ENCODE measurements around the gene BEST3. TPM values are rescaled to one million over a fixed set of nuclear protein-coding genes. Genes with fewer than 3 reads are reported as not detected.

BEST3 gene
- total RNA-seq, 4 donors from 2014 or later, result 0.23 TPM; not detected in 3

- no peak overlapping the region for H3K4me3 ChIP-seq
- H3K36me3 ChIP-seq, result no peaks in the 10 kb centered on the region
- TF ChIP-seq EP300 (IDR thresholded peaks at IDR 0.05), result no peak
- no peak for TF ChIP-seq POLR2AphosphoS5 (IDR thresholded peaks at IDR 0.05)
- TF ChIP-seq CTCF (IDR thresholded peaks at IDR 0.05), result peak; percentile 59 to 88 (median 68)
- no peak for TF ChIP-seq POLR2A (IDR thresholded peaks at IDR 0.05)
- H3K27ac ChIP-seq, result no peak overlapping the region
- WGBS, 2 donors (ENCODE audit: low coverage in 1 of 2), result 16 to 63% methylated on average over 2 to 9 of the region's 12 CpGs
- no peaks in the 10 kb centered on the region for H3K9me3 ChIP-seq
- peak; percentile 81 for ATAC-seq
- H3K4me1 ChIP-seq, result no peaks in the 10 kb centered on the region
- no peaks in the 10 kb centered on the region for H3K27me3 ChIP-seq
These were observed 59.6 kb downstream of the BEST3 start for GRCh38 chr12:69639400-69640016.

DNA sequence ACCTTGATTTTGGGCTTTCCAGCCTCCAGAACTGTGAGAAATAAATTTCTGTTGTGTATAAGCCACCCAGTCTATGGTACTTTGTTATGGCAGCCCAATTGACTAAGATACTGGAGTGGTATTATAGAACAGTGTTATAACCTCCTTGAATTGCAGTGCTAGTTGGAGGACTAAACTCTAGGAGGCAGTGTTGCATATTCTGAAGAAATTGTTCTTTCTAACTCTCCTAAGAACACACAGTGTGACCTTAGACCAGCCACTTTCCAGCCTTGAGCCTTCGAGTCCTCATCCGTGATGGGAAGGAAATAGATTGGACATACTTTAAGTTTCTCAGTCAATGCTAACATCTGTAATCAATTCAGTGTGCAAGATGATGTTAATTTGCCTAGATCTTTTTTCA, 66.0 kb downstream of the BEST3 start:
- ATAC-seq, result no peak
- Histone ChIP-seq H3K36me3 (no peaks in the 10 kb centered on the region), H3K27me3 (no peaks in the 10 kb centered on the region), H3K4me3 (no peak overlapping the region), H3K27ac (no peak overlapping the region), H3K9me3 (no peaks in the 10 kb centered on the region), H3K4me1 (no peaks in the 10 kb centered on the region)
- TF ChIP-seq POLR2AphosphoS5 (IDR thresholded peaks at IDR 0.05) (no peak), POLR2A (IDR thresholded peaks at IDR 0.05) (no peak), EP300 (IDR thresholded peaks at IDR 0.05) (no peak), CTCF (IDR thresholded peaks at IDR 0.05) (no peak)
- WGBS, 2 donors (ENCODE audit: low coverage in 1 of 2), result 67 to 90% methylated on average over 2 of the region's 2 CpGs

GRCh38 chr12:69630191-69630590, 68.9 kb downstream of the BEST3 start:
- H3K4me3 ChIP-seq, result no peak overlapping the region
- H3K27ac ChIP-seq, result no peak overlapping the region
- H3K36me3 ChIP-seq, result no peaks in the 10 kb centered on the region
- no peaks in the 10 kb centered on the region for H3K4me1 ChIP-seq
- 80 to 91% methylated on average over 2 to 4 of the region's 6 CpGs for WGBS, 2 donors (ENCODE audit: low coverage in 1 of 2)
- H3K9me3 ChIP-seq, result no peaks in the 10 kb centered on the region
- no peaks in the 10 kb centered on the region for H3K27me3 ChIP-seq
- no peak for ATAC-seq
- TF ChIP-seq CTCF (IDR thresholded peaks at IDR 0.05) (no peak), POLR2AphosphoS5 (IDR thresholded peaks at IDR 0.05) (no peak), EP300 (IDR thresholded peaks at IDR 0.05) (no peak), POLR2A (IDR thresholded peaks at IDR 0.05) (no peak)

DNA sequence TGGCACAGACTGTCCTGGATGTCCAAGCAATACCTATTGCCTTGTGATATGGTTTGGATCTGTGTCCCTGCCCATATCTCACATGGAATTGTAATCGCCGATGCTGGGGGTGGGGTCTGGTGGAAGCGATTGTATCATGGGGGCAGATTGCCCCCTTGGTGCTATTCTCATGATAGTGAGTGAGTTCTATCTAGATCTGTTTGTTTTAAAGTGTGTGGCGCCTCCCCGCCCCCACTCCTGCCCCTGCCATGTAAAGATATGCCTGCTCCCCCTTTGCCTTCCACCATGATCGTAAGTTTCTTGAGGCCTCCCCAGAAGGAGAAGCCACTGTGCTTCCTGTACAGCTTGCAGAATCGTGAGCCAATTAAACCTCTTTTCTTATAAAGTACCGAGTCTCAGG, 71.6 kb downstream of the BEST3 start:
- no peak for TF ChIP-seq POLR2AphosphoS5 (IDR thresholded peaks at IDR 0.05)
- TF ChIP-seq POLR2A (IDR thresholded peaks at IDR 0.05), result no peak
- no peak for TF ChIP-seq CTCF (IDR thresholded peaks at IDR 0.05)
- TF ChIP-seq EP300 (IDR thresholded peaks at IDR 0.05), result no peak
- ATAC-seq, result no peak
- WGBS, 2 donors (ENCODE audit: low coverage in 1 of 2), result 87 to 100% methylated on average over 1 to 6 of the region's 8 CpGs
- Histone ChIP-seq H3K9me3 (no peaks in the 10 kb centered on the region), H3K27ac (no peak overlapping the region), H3K27me3 (no peaks in the 10 kb centered on the region), H3K36me3 (no peaks in the 10 kb centered on the region), H3K4me3 (no peak overlapping the region), H3K4me1 (no peaks in the 10 kb centered on the region)

GRCh38 chr12:69623970-69624369, 75.1 kb downstream of the BEST3 start:
- Histone ChIP-seq H3K27me3 (no peaks in the 10 kb centered on the region), H3K4me1 (no peaks in the 10 kb centered on the region), H3K36me3 (no peaks in the 10 kb centered on the region), H3K27ac (no peak overlapping the region), H3K4me3 (no peak overlapping the region), H3K9me3 (no peaks in the 10 kb centered on the region)
- no peak for ATAC-seq
- no peak for TF ChIP-seq CTCF (IDR thresholded peaks at IDR 0.05)
- 51 to 60% methylated on average over 1 to 13 of the region's 13 CpGs for whole genome bisulfite sequencing, 2 donors (ENCODE audit: low coverage in 1 of 2)
